Liver (tissue), 3 donors: Measurements from ENCODE around the gene ELN.

ENCODE experiments used
- CTCF ChIP-seq: fragments of 150-350 bp; IDR thresholded peaks from 2 replicates; pipeline ENCODE4 v1.5.1; 2017; ENCODE audit warnings: improper control_type of control experiment, low read depth, low read length; ENCODE audit not compliant: missing input control
- MAX ChIP-seq: IDR thresholded peaks from 2 replicates; pipeline ENCODE4 v1.6.1; 2016; ENCODE audit warnings: antibody characterized with exemption
- RAD21 ChIP-seq, 2 donors: IDR thresholded peaks; 2 replicates each; pipeline ENCODE4 v1.6.1; 2016; ENCODE audit warnings: antibody characterized with exemption in 2 of 2, mild to moderate bottlenecking in 2 of 2
- RXRA ChIP-seq, 2 donors: IDR thresholded peaks; 2 replicates each; pipeline ENCODE4 v1.6.1; 2017 to 2018; ENCODE audit warnings: antibody characterized with exemption in 2 of 2, mild to moderate bottlenecking in 1 of 2
- TAF1 ChIP-seq: conservative IDR thresholded peaks from 2 replicates; pipeline ENCODE4 v1.6.1; 2016; ENCODE audit warnings: antibody characterized with exemption, mild to moderate bottlenecking
- TF ChIP-seq, protein P1 (sequence below): IDR thresholded peaks from 2 replicates; pipeline ENCODE4 v1.6.1; 2016; ENCODE audit warnings: antibody characterized with exemption
- TF ChIP-seq, protein P2 (sequence below): IDR thresholded peaks from 2 replicates; pipeline ENCODE4 v1.6.1; 2016; ENCODE audit warnings: antibody characterized with exemption, mild to moderate bottlenecking
- donor health status: healthy.
- donor health status: healthy.

- TF ChIP-seq RXRA (IDR thresholded peaks at IDR 0.05) (no peak), CTCF (no peak), MAX (no peak), RAD21 (IDR thresholded peaks at IDR 0.05) (no peak), TAF1 (no peak)
- TF ChIP-seq, protein P1, sequence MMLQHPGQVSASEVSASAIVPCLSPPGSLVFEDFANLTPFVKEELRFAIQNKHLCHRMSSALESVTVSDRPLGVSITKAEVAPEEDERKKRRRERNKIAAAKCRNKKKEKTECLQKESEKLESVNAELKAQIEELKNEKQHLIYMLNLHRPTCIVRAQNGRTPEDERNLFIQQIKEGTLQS: no peak
- TF ChIP-seq, protein P2, sequence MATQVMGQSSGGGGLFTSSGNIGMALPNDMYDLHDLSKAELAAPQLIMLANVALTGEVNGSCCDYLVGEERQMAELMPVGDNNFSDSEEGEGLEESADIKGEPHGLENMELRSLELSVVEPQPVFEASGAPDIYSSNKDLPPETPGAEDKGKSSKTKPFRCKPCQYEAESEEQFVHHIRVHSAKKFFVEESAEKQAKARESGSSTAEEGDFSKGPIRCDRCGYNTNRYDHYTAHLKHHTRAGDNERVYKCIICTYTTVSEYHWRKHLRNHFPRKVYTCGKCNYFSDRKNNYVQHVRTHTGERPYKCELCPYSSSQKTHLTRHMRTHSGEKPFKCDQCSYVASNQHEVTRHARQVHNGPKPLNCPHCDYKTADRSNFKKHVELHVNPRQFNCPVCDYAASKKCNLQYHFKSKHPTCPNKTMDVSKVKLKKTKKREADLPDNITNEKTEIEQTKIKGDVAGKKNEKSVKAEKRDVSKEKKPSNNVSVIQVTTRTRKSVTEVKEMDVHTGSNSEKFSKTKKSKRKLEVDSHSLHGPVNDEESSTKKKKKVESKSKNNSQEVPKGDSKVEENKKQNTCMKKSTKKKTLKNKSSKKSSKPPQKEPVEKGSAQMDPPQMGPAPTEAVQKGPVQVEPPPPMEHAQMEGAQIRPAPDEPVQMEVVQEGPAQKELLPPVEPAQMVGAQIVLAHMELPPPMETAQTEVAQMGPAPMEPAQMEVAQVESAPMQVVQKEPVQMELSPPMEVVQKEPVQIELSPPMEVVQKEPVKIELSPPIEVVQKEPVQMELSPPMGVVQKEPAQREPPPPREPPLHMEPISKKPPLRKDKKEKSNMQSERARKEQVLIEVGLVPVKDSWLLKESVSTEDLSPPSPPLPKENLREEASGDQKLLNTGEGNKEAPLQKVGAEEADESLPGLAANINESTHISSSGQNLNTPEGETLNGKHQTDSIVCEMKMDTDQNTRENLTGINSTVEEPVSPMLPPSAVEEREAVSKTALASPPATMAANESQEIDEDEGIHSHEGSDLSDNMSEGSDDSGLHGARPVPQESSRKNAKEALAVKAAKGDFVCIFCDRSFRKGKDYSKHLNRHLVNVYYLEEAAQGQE: no peak
Observed at GRCh38 chr7:74064696-74065095, 36.7 kb downstream of the ELN start.
